ENCODE data around the gene EIF4G2.
"Not testable (repeated sequence)": the region's sequence is repeated elsewhere in the genome, so short reads cannot be mapped to it uniquely, and the experiment has no call there.

The EIF4G2 gene

DNA sequence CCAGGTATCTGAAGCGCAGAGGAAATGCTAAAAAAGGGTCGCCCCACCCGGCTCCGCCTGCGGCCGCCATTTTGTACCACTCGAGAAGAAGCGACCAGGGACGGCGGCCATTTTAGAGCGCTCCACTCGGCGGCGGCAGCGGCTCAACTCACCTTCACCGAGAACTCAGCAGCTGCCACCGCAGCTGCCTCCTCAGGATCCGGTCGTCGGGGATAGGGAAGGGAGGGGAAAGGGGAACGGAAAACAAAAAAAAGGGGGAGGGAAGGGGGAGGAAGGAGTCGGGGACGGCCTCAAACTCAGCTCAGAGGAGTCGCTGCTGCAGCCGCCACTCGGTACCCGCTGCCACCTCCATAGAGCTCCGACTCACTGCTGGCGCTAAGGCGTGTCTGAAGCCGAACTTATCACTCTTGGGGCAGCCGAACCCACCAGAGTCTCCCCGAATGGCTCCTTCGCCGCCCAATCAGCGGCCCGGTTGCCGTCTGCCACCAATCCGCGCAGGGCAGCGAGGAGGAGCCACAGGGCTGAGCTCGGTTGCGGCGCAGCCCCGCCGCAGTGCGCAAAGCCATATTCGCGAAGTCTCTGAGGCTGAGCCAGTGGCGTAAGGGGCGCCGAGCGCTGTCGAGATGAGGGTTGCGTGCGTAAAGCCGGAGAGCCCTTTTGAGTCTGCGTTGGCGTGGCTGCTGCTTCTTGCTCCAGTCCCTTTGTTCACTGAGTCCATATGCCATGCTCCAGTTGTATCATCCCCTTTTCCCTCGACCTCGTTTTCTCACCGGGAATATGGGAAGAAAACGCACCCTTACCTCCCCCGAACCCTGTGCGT lies at the start of gene EIF4G2:
TSS of gene EIF4G2 (minus strand) at position 374 of the 820 bp plus-strand sequence.
- peak; percentile 96 to 97 for DNase-seq

DNA sequence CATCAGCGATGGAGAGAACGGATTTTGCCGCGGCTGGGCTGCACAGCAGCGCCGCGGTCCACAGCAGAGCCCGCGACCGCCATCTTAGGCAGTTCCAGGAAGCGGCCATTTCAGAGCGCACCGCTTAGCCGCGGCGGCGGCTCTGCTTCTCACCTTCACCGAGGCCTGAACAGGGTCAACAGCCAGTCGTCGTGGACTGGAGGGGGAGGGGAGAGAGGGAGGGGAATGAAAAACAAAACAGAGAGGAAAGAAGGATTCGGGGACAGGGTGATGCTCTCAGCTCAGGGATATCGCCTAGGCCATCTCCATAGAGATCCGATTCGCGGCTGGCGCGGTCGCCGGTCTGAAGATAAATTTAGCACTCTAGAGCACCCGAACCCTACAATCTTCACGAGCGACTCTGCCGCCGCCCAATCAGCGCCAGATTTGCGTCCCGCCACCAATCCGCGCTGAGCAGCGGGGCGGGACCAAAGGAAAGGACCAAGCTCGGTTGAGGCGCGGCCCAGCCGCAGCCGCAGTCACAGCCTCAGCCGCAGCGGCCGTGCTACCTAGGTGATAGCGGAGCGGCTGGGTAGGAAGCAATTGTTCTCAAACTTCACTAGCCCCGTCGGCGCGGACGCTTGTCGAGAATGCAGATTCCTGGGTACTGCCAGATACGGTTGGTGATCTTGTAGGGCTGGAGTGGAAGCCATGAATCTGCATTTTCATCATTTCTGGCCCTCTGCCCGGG lies 49.1 kb upstream of the EIF4G2 start, which contains the start of gene ZBED5:
TSS of gene ZBED5 (minus strand) at position 345 of the 730 bp plus-strand sequence. CDS start 3,108 bp downstream, outside the sequence.
- peak; percentile 91 to 93 for DNase-seq

DNA sequence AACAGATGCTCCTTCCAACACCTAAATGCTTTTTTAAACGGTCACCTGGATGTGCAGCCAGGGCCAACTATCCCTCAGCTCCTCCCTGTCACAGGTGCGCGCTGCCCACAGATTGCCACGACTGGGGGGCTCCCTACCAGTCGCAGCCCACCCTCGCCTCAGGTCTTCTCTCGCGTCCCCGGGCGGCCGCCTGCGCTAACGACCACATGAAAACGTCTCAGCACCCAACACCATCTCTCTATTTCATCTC lies 48.7 kb upstream of the EIF4G2 start:
- DNase-seq = no peak

DNA sequence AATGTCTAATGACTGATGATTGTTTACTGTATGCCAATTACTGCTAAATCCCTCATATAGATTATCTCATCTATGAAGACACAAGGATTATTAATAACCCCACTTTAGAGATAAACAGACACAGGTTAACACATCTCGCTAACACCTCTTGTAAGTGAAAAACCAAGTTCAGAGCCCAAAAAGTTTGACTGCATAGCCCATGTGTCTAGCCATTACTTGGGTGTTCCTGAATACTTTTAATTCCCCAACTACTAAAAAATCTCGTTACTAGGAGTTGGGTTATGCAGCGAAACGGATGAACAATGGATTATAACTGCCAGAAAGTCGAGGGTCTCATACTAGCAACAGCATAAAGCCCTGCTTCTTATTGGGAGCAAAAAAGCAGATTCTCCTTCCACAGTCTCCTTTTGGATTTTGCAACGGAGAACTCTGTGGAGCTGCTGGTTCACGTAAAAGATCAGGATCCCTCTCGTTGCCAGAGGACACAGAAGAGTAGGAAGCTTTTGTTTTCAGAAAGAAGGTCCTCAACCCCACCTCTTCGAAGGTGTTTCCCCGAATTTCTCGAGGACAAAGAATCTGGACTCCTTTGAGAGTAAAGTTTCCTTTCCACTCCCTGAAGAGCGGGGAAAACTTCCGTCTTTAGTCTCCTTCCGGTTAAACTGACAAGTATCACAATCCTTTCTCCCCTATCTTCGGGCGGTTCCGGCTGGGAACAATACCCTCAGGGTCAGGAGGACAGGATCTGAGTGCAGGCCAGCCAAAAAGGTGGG lies 48.1 kb upstream of the EIF4G2 start:
- no peak for DNase-seq

DNA sequence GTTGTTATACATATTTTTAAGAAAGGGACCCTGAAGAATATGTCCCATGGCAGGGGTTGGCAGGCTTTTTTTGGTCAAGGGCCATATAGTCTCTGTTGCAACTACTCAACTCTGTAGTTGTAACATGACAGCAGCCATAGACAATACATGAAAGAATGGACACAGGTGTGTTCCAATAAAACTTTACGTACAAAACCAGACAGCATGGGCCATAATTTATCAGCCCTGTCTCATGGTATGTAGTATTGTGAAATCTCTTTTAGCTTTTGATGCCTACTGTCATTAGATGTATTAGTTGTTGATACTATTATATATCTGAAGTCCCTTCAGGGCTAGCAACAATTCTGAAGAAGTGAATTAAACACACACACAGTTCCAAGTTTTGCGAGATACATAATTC lies 46.6 kb upstream of the EIF4G2 start:
- DNase-seq = no peak

DNA sequence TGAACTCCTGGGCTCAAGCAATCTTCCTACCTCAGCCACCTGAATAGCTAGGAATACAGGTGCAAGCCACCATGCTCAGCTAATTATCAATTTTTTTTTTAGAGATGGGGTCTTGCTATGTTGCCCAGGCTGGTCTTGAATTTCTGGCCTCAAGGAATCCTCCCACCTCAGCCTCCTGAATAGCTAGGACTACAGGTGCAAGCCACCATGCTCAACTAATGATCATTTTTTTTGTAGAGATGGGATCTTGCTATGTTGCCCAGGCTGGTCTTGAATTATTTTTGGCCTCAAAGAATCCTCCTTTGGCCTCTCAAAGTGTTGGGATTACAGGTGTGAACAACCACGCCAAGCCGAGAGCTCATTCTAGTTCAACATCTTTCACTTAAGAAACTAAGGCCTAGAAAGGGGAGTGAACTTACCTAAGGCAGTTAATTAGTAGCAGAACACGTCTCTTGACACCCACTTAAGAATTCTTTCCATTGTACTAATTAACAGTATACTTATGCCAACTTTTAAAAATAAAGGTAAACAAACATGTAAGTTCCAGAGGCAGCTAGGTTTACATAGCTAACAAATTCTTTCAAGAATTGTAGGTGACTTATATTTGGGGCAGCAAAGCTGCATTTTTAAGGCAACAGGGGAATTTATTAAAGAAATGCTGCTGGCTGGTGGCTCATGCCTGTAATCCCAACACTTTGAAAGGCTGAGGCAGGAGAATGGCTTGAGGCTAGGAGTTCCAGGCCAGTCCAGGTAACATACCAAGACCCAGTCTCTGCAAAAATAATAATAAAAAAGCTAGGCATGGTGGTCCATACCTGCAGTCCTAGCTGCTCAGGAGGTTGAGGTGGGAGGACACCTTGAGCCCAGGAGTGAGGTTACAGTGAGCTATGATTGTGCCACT lies 39.5 kb upstream of the EIF4G2 start:
- DNase-seq = no peak

DNA sequence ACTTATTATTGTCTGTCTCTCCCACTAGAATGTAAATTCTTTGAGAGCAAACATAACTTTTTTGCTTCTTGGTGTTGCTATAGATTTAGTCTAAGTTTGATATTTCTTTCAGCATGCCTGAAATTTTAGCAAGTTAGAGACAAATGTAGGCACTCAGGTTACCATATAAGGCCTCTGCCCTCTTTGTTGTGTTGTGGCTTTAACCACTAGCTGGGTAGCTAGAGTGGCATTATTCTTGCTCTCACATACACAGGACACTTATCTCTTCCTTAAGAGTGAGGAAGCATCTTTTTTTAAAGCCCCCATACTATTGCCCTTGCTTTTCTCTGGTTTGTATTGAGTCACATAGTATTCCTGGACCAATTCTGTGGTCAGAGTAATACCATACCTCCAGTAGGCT lies 37.9 kb upstream of the EIF4G2 start:
- DNase-seq = no peak

DNA sequence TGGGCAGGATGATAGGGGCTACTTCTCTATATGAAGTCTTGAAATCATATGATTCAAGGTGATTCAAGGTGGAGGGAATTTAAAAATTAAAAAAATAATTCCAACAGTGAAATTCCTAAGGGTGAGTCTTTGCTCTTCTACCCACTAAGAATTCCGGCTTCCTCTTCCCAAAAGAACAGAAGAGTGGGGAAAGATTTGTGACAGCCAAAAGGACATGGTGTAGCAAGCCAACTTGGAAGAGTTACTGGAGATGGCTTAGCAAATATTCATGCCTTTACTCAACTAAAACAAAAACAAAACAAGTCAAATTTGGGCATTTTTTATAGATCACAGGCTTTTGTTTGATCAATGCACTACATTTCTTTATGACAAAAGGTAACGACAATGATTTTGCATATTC lies 36.9 kb upstream of the EIF4G2 start:
- no peak for DNase-seq

DNA sequence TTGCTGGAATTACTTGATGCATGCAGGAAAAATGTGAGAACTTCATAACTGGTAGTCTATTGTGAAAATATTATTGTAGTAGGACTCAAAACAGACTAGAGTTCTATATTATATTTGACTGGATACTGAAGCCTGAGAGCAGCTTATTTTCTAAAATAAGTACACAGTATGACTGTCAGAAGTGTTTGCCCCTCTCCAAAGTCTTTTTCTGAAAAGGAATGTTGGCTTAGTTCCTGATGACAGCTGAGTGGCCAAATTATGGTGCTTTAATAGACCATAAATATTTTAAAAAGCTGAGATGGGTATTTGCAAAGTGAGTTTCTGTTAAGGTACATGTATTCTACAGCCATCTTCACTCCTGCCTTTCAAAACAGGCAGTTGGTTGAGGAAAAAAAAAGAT lies 36.1 kb upstream of the EIF4G2 start:
- DNase-seq = no peak

DNA sequence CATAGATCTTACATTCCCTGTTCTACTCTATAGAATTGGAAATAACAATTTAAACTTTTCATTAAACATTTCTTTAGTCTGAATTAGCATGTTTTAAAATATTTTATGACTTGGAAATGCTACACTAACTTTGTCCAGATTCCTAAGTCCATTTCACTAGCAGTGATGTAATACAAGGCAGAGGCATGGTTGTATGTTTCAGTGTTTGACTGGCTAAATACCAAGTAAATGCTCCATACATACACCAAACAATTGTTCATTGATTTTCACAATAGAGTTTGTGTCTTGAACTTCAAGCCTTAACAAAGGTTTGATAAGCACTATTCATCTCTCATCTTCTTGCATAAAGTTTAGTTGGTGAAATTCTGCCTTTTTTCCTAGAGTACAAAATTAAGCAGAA lies 35.6 kb upstream of the EIF4G2 start:
- no peak for DNase-seq

DNA sequence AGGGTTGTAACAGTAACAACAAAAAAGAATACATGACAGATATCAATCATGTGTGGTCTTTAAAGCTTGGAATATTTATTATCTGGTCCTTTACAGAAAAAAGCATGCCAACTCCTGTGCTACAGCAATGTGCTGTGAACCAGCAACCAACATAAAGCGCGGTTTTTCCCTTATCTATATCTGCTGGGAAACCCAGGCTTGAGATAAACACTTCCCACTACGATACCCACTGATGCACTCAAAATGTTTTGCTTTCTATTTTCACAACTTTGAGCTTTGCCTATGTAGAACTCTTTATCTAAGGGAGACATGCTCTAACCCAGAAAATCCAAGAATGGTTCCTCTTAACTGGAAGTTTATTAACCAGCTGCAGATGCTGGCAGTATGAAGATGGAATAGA lies 30.2 kb upstream of the EIF4G2 start:
- DNase-seq = no peak

DNA sequence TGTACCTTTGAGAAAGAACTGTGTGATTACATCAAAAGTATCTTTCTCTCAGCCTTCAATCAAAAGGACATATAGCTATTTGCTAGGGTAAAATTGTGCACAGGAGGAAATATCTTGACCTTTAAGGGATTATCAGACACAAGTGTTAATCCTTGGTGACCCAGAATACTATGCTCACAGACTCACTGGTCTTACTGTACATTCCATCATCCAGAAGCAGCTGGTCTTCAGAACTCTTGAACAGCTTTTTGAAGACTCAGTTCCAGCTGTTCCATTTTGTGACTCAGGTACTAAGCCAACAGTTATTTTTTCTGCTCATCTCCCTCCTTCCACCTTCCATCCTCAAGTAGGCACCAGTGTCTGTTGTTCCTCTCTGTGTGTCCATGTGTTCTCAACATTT lies 29.4 kb upstream of the EIF4G2 start:
- DNase-seq = no peak

DNA sequence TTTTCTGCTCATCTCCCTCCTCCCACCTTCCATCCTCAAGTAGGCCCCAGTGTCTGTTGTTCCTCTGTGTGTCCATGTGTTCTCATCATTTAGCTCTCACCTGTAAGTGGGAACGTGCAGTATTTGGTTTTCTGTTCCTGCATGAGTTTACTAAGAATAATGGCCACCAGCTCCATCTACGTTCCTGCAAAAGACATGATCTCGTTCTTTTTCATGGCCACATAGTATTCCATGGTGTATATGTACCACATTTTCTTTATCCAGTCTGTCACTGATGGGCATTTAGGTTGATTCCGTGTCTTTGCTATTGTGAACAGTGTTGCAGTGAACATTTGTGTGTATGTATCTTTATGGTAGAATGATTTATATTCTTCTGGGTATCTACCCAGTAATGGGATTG lies 28.2 kb upstream of the EIF4G2 start:
- not testable (repeated sequence) for DNase-seq

DNA sequence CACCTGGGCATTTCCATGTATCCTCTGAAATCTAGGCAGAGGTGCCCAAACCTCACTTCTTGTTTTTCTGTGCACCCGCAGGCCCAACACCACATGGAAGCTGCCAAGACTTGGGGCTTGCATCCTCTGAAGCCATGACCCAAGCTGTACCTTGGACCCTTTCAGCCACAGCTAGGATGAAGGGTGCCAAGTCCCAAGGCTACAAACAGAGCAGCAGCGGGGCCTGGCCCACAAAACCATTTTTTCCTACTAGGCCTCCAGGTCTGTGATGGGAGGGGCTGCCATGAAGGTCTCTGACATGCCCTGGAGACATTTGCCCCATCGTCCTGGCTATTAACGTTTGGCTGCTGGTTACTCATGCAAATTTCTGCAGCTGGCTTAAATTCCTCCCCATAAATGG lies 20.4 kb upstream of the EIF4G2 start:
- DNase-seq = no peak

DNA sequence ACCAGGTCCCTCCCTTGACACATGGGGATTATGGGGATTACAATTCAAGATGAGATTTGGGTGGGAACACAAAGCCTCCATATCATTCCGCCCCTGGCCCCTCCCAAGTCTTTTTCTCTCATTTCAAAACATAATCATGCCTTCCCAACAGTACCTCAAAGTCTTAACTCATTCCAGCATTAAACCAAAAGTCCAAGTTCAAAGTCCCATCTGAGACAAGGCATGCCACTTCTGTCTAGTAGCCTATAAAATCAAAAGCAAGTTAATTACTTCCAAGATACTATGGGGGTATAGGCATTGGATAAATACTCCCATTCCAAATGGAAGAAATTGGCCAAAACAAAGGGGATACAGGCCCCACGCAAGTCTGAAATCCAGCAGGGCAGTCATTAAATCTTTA lies 19.7 kb upstream of the EIF4G2 start:
- DNase-seq = no peak

DNA sequence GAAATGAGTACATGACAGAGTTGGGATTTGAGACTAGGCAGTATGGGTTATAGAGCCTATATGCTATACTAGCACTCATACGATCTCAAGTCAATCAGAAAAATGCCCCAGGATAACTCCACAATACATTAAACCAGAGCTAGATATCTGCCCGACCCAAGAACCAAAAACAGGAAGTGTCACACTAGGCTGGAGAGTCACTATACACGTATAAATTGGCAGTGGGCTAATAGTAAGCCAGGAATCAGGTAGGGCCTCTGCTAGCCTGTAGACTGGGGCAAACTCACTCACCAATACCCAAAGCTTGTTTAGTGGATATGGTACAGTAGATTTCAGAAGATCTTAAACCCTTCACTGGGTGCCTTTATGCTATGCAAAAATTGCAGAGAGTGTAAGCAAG lies 16.2 kb upstream of the EIF4G2 start:
- DNase-seq = no peak

DNA sequence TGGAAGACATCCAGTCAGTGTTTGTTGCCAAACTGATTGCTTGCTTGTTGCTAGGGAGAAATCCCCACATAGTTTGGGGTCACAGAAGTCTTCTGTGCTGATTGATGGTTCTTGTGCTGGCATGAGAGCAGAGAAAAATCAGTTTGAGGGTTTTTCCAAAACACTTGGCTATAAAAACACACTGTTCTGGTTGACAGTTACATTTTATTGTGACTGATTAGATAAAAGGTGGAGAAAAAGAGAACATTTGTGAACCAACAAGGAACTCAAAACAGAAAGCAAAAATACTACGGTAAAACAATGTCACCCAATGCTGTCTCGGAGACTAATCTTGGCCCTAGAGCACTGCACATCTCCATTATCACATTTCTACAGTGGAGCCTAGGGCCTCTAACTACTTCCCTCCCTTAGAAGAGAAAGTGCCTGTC lies 14.4 kb upstream of the EIF4G2 start:
- DNase-seq = no peak

DNA sequence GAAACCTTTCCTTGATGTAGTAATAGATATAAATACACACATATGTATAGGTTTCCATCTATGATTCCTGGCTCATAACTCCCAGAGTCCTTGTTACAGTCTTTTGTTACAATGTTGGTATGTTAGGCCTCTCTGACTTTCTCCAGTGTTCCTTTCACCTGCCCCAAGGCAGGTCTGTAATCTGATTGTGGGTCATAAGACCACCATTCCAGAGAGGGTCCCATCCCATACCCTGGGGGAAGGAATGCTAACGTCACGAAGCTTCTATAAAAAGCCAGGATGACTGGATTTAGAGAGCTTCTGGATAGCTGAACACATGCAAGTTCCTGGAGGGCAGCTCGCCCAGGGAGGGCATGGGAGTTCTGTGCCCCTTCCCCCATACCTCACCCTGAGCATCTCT lies 13.8 kb upstream of the EIF4G2 start:
- not testable (repeated sequence) for DNase-seq

DNA sequence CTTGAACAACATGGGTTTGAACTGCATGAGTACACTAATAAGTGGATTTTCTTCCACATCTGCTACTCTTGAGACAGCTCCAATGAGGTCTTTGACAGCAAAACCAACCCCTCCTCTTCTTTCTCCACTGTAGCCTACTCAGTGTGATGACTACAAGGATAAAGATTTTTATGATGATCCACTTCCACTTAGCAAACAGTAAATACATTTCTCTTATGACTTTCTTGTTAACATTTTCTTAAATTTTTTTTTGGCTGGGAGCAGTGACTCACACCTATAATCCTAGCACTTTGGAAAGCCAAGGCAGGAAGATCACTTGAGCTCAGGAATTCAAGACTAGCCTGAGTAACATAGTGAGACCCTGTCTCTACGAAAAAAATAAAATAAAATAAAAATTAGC lies 9.9 kb upstream of the EIF4G2 start:
- DNase-seq = no peak

DNA sequence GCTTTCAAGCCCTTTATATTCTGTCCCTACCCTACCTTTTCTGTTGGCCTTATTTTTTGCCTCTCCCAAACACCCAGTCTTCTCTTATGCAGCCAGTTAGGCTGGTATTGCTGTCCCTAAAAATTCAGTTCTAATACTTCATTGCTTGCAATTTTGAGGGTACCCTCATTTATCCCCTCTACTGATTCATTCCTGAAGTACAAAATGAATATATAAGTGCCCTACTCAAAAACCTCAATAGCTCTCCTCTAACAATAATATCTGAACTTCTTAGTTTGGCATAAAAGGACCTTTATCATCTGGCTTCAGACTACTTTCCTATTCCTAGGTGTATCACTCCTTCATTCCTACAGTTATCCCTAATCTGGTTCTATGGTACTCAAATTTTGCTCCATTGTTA lies 5.2 kb upstream of the EIF4G2 start:
- DNase-seq = no peak

DNA sequence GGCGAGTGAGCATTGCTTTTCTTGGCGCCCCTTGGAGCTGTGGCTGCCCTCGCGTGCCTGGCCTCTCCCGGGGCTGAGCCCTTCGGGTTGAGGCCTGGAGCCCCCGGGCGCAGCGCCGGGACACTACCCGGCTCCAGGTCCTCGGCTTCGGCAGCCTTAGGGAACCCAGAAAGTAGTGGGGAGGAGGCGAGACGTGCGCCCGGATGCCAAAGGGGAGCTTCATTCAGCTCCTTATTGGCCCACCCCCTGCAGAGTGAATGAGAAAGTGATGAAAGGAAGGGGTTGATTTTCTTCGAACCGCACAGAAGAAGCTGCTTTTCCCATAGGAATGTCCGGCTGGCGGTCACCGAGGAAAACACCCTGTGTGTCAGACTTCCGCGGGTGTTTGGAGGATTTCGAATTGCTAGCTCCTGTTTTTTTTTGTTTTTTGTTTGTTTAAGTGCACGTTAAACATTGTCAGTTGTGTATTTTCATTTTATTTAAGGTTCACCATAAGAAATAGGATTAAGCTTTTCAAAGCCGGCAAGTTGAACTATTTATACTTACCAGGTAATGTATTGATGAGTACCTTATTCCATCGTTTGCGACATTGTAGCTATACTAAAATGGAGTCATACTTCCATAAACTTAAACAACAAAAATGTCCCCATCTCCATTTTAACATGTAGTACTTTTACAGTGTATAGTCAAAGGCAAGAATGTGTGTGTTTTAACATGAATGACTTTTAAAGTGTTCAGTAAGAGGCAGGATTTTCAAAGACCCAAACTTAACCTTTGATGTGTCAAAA lies 841 bp upstream of the EIF4G2 start:
- peak; percentile 29 for DNase-seq

DNA sequence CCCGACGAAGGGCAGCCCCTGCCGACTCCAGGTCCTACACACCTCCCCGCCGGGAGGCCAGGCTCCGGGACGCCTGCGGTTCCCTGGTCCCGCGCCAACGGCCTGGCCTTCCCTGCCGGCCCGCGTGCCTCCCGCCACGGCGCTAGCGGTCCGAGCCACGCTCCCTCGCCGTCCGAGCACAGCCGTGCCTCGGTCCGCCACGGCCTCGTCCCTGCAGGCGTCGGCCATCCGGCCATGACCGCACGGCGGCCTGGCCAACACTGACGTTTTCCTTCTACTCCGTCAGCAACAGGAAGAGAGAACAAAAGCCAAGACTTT lies 532 bp downstream of the EIF4G2 start:
- DNase-seq = no peak
